Skeletal muscle tissue (tissue), 4 donors: ENCODE measurements around the gene TMEM9B. TPM values are rescaled to one million over a fixed set of nuclear protein-coding genes. Genes with fewer than 3 reads are reported as not detected.

Experiments used
- H3K27ac ChIP-seq: one replicate; pipeline ENCODE4 v1.7.0; 2013; ENCODE audit warnings: mild to moderate bottlenecking, low read depth, low read length, inconsistent platforms
- H3K27me3 ChIP-seq, 3 donors: one replicate each; pipeline ENCODE4 v1.7.0; 2013; ENCODE audit warnings: low read length in 3 of 3; ENCODE audit not compliant: control insufficient read depth in 3 of 3, insufficient read depth in 3 of 3
- H3K36me3 ChIP-seq, 3 donors: one replicate each; pipeline ENCODE4 v1.7.0; 2013; ENCODE audit warnings: low read length in 3 of 3; ENCODE audit not compliant: control insufficient read depth in 3 of 3, insufficient read depth in 3 of 3
- H3K4me1 ChIP-seq, 3 donors: one replicate each; pipeline ENCODE4 v1.7.0; 2013; ENCODE audit warnings: low read length in 3 of 3, mild to moderate bottlenecking in 3 of 3; ENCODE audit not compliant: control insufficient read depth in 3 of 3, insufficient read depth in 3 of 3
- H3K4me3 ChIP-seq, 3 donors: one replicate each; pipeline ENCODE4 v1.7.0; 2013; ENCODE audit warnings: low read length in 3 of 3
- H3K9ac ChIP-seq, 3 donors: one replicate each; pipeline ENCODE4 v1.7.0; 2013; ENCODE audit warnings: low read length in 3 of 3, mild to moderate bottlenecking in 3 of 3, moderate library complexity in 2 of 3, low read depth in 1 of 3
- H3K9me3 ChIP-seq, 3 donors: one replicate each; pipeline ENCODE4 v1.7.0; 2013; ENCODE audit warnings: low read length in 3 of 3; ENCODE audit not compliant: control insufficient read depth in 3 of 3
- total RNA-seq: library from RNA; depleted of rRNA; stranded (reverse); fragments of >200 nt; gene quantifications from one replicate; pipeline ENCODE4 v1.2.3, GENCODE V29; 2014
- donor health status: Osteomylitis.

TMEM9B gene
- total RNA-seq, 1 donor from 2014 or later: 27.1 TPM

GRCh38 chr11:8914661-8915018 lies 49.6 kb downstream of the TMEM9B start:
- H3K36me3 ChIP-seq: peaks cover 11 to 26% (median 22%) of the 10 kb centered on the region in 3 donors

GRCh38 chr11:8913961-8914660 lies 50.1 kb downstream of the TMEM9B start:
- H3K4me1 ChIP-seq: peaks cover 19 to 42% (median 22%) of the 10 kb centered on the region in 3 donors
- peak overlapping the region; percentile 25 for H3K27ac ChIP-seq

More at GRCh38 chr11:8914661-8915018, 49.6 kb downstream of the TMEM9B start:
- H3K9me3 ChIP-seq: no peaks in the 10 kb centered on the region
- H3K4me1 ChIP-seq: peaks cover 19 to 42% (median 22%) of the 10 kb centered on the region in 3 donors
- H3K4me3 ChIP-seq: peak overlapping the region in 1 of 3 donors; percentile 2
- no peak overlapping the region for H3K27ac ChIP-seq
- H3K27me3 ChIP-seq: no peaks in the 10 kb centered on the region
- H3K9ac ChIP-seq: peak overlapping the region in 1 of 3 donors; percentile 34

DNA sequence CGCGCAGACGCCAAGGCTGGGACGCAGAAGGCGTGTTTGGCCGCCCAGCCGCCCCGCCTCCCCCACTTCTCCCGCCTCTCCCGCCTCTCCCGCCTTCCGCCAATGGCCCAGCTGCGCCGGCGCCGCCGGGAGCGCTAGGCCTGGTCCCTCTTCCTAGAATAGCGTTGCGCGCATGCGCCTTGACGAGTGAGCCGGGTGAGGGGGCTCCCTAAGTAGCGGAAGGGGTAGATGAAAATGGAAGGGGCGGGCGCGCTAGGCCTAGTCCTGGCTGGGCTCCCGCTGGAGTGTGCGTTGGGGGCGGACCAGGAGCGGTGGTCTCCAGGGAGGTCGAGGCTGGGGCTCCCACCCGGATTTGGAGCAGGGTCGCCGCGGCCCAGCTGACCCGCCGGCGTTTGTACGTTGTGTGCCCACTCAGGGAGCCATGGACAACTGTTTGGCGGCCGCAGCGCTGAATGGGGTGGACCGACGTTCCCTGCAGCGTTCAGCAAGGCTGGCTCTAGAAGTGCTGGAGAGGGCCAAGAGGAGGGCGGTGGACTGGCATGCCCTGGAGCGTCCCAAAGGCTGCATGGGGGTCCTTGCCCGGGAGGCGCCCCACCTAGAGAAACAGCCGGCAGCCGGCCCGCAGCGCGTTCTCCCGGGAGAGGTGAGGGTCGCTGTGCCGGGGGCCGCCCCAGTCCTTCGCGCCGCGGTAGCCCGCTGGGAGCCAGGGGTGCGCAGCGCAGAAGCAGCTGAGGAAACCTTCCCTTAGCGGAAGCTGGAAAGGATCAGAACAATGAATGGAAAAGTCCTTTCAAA lies 53.0 kb downstream of the TMEM9B start, which contains the start of gene AKIP1:
Gene AKIP1 (plus strand): TSS at position 161 of the 795 bp plus-strand sequence. CDS start 261 bp downstream, at position 422.
- peaks cover 12 to 29% (median 12%) of the 10 kb centered on the region in 3 donors for H3K4me1 ChIP-seq
- H3K9ac ChIP-seq: peak within 1 kb of the TSS; percentile 82 to 93 (median 91)
- H3K4me3 ChIP-seq: peak within 1 kb of the TSS; percentile 84 to 95 (median 90)
- H3K27ac ChIP-seq: peak within 1 kb of the TSS; percentile 82
- no peaks in the 10 kb centered on the region for H3K27me3 ChIP-seq
- peaks cover 3 to 9% (median 4%) of the 10 kb centered on the region in 3 donors for H3K36me3 ChIP-seq
- H3K9me3 ChIP-seq: no peaks in the 10 kb centered on the region

More at GRCh38 chr11:8913961-8914660, 50.1 kb downstream of the TMEM9B start:
- peak overlapping the region in 1 of 3 donors; percentile 34 for H3K9ac ChIP-seq
- H3K27me3 ChIP-seq: no peaks in the 10 kb centered on the region
- peaks cover 9 to 21% (median 18%) of the 10 kb centered on the region in 3 donors for H3K36me3 ChIP-seq
- no peaks in the 10 kb centered on the region for H3K9me3 ChIP-seq
- peak overlapping the region in 1 of 3 donors; percentile 2 for H3K4me3 ChIP-seq

GRCh38 chr11:8910649-8911026 lies 53.6 kb downstream of the TMEM9B start:
- H3K9me3 ChIP-seq: no peaks in the 10 kb centered on the region
- peak overlapping the region; percentile 71 to 82 (median 74) for H3K9ac ChIP-seq
- peak overlapping the region; percentile 79 to 82 (median 80) for H3K4me3 ChIP-seq
- H3K27me3 ChIP-seq: no peaks in the 10 kb centered on the region
- no peak overlapping the region for H3K27ac ChIP-seq
- H3K4me1 ChIP-seq: peaks cover 12 to 29% (median 12%) of the 10 kb centered on the region in 3 donors
- H3K36me3 ChIP-seq: peaks cover 3 to 8% (median 4%) of the 10 kb centered on the region in 3 donors

DNA sequence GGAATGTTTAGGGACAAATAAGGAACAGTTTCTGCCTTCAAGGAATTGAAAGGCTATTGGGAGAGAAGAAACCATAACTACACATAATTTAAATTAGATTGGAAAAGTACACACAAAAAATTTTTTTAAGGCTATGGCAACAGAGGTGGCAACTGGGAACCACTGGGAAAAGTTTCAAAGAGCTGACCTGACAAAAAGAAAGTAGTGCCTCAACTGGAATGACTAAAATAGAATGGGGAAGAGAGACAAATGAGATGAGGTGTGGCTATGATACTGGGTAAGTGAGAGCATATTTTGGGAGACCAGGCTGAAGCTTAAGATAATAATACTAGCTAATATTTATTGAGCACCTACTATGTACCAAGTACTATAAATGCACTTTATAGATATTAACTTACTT lies 56.1 kb downstream of the TMEM9B start:
- H3K27me3 ChIP-seq: no peaks in the 10 kb centered on the region
- no peak overlapping the region for H3K4me3 ChIP-seq
- H3K4me1 ChIP-seq: peaks cover 2 to 15% (median 9%) of the 10 kb centered on the region in 3 donors
- H3K36me3 ChIP-seq: no peaks in the 10 kb centered on the region
- H3K27ac ChIP-seq: no peak overlapping the region
- no peaks in the 10 kb centered on the region for H3K9me3 ChIP-seq
- no peak overlapping the region for H3K9ac ChIP-seq

DNA sequence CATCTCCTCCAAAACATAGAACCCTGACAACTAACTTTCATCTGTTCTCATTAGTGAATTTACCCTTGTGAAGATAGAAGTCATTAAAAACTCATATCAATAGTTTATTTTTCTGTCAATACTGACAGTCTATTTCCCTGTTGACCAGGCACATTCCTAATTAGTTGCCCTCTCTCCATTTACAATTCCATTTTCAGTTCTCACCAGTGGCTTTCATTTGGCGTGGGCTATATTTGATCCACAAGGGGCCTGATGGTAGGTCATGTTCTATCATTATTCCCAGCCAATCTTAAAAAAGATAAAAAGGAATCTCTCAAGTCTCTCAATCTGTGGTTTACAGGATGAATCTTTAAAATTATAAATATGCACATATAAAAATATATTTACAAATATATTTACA lies 57.1 kb downstream of the TMEM9B start:
- Histone ChIP-seq H3K27ac (no peak overlapping the region), H3K9ac (no peak overlapping the region), H3K4me3 (no peak overlapping the region)

DNA sequence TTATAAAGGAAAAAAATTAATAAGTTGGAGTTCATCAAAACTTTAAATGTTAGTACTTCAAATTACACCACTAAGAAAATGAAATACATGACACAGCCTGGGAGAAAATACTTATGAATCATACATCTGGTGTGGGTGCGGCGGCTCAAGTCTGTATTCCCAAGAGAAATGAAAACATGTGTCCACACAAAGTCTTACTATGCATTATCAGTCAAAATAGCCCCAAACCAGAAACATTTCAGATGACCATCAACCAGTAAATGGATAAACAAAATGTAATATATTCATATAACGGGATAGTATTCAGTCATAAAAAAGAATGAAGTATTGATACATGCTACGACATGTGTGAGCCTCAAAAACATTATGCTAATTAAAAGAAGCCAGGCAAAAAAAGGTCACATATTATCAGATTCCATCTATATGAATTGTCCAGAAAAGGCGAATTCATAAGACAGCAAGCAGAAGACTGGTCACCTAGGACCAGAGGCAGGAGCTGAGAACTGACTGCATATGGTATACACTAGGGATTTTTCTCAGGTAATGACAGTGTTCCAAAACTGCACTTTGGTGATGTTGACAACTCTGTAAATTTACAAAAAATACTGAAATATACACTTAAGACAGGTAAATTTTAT lies 58.6 kb downstream of the TMEM9B start:
- Histone ChIP-seq H3K4me3 (no peak overlapping the region), H3K27me3 (no peaks in the 10 kb centered on the region), H3K4me1 (peaks cover 0 to 10% (median 9%) of the 10 kb centered on the region in 3 donors), H3K27ac (no peak overlapping the region), H3K9me3 (no peaks in the 10 kb centered on the region), H3K36me3 (no peaks in the 10 kb centered on the region), H3K9ac (no peak overlapping the region)

More for the DNA sequence above, 57.1 kb downstream of the TMEM9B start:
- no peaks in the 10 kb centered on the region for H3K9me3 ChIP-seq
- no peaks in the 10 kb centered on the region for H3K36me3 ChIP-seq
- H3K4me1 ChIP-seq: peaks cover 0 to 11% (median 9%) of the 10 kb centered on the region in 3 donors
- H3K27me3 ChIP-seq: no peaks in the 10 kb centered on the region

DNA sequence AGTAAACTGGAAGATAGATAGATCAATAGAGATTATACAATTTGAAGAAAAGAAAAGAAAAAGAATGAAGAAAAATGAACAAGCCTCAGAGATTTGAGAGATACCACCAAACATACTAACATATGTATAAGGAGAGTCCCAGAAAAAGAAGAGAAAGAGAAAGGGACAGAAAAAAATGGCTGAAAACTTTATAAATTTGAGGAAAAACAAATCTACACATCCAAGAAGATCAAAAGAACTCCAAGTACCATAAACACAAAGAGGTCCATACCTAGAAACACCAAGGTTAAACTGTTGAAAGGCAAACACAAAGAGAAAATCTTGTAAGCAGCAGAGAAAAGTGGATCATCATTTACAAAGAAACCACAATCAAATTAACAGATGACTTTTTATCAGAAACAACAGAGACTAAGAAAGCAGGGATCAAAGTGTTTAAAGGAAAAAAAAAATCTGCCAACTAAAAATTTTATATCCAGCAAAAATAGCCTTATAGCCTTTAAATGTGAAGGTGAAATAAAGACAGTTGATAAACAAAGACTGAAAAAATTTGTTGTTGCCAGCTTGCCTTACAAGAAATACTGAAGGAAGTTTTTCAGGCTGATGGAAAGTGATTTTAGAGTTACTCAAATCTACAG lies 65.0 kb downstream of the TMEM9B start:
- H3K9ac ChIP-seq: no peak overlapping the region
- H3K36me3 ChIP-seq: no peaks in the 10 kb centered on the region
- no peak overlapping the region for H3K27ac ChIP-seq
- peaks cover 0 to 4% (median 3%) of the 10 kb centered on the region in 3 donors for H3K9me3 ChIP-seq
- H3K4me1 ChIP-seq: no peaks in the 10 kb centered on the region
- H3K27me3 ChIP-seq: no peaks in the 10 kb centered on the region
- H3K4me3 ChIP-seq: no peak overlapping the region
